Measurements from ENCODE around the gene KCNC2. TPM values are rescaled to one million over a fixed set of nuclear protein-coding genes. Genes with fewer than 3 reads are reported as not detected.

KCNC2 gene
- total RNA-seq, 6 experiments from 2014 or later, result 0.02 TPM; not detected in 5

GRCh38 chr12:75047885-75048525, 161.6 kb downstream of the KCNC2 start:
- Histone ChIP-seq H3K27ac (no peak overlapping the region), H3K4me3 (no peak overlapping the region), H3K4me1 (peaks cover 0 to 4% (median 0%) of the 10 kb centered on the region in 4 donors), H3K9me3 (no peaks in the 10 kb centered on the region), H3K36me3 (no peaks in the 10 kb centered on the region), H3K27me3 (no peaks in the 10 kb centered on the region)
- ATAC-seq (peak; percentile 24 to 50 (median 38)), DNase-seq (no peak)
- no peak for TF ChIP-seq CTCF (IDR thresholded peaks at IDR 0.05)
- no peak for TF ChIP-seq POLR2A (IDR thresholded peaks at IDR 0.05)
- 51% methylated on average over 10 of the region's 10 CpGs for whole genome bisulfite sequencing (ENCODE audit: insufficient coverage, low coverage, low lambda C conversion rate, missing lambda C conversion rate)
- intact Hi-C loops (cut with DNase I), result no loop called here

GRCh38 chr12:75042125-75042524, 167.5 kb downstream of the KCNC2 start:
- H3K27ac ChIP-seq, result no peak overlapping the region
- no peaks in the 10 kb centered on the region for H3K4me1 ChIP-seq
- ATAC-seq (peak in 3 of 4 donors; percentile 29 to 68 (median 43)), DNase-seq (no peak)
- no peak for TF ChIP-seq CTCF (IDR thresholded peaks at IDR 0.05)
- TF ChIP-seq POLR2A (IDR thresholded peaks at IDR 0.05), result no peak
- H3K27me3 ChIP-seq, result no peaks in the 10 kb centered on the region
- 40% methylated on average over 2 of the region's 2 CpGs for WGBS (ENCODE audit: insufficient coverage, low coverage, low lambda C conversion rate, missing lambda C conversion rate)
- H3K36me3 ChIP-seq, result no peaks in the 10 kb centered on the region
- no peaks in the 10 kb centered on the region for H3K9me3 ChIP-seq
- H3K4me3 ChIP-seq, result no peak overlapping the region
- intact Hi-C loops (cut with DNase I), result no loop called here

- Histone ChIP-seq H3K4me1 (no peaks in the 10 kb centered on the region), H3K9me3 (no peaks in the 10 kb centered on the region), H3K27me3 (no peaks in the 10 kb centered on the region), H3K36me3 (no peaks in the 10 kb centered on the region), H3K27ac (no peak overlapping the region), H3K4me3 (no peak overlapping the region)
- intact Hi-C loops (cut with DNase I), result no loop called here
- ATAC-seq, result no peak
- 82% methylated on average over 4 of the region's 4 CpGs for WGBS (ENCODE audit: insufficient coverage, low coverage, low lambda C conversion rate, missing lambda C conversion rate)
- no peak for TF ChIP-seq POLR2A (IDR thresholded peaks at IDR 0.05)
- DNase-seq, result no peak
Observed at GRCh38 chr12:75041472-75041871, 168.2 kb downstream of the KCNC2 start.

GRCh38 chr12:75020068-75020557, 189.5 kb downstream of the KCNC2 start:
- Histone ChIP-seq H3K4me3 (no peak overlapping the region), H3K27me3 (no peaks in the 10 kb centered on the region), H3K4me1 (no peaks in the 10 kb centered on the region), H3K9me3 (peaks cover 0 to 14% (median 6%) of the 10 kb centered on the region in 4 donors), H3K36me3 (no peaks in the 10 kb centered on the region), H3K27ac (no peak overlapping the region)
- ATAC-seq (no peak), DNase-seq (no peak)
- intact Hi-C loops (cut with DNase I), result no loop called here
- TF ChIP-seq CTCF (IDR thresholded peaks at IDR 0.05) (no peak), POLR2A (IDR thresholded peaks at IDR 0.05) (no peak)
- WGBS (ENCODE audit: insufficient coverage, low coverage, low lambda C conversion rate, missing lambda C conversion rate), result 47% methylated on average over 7 of the region's 9 CpGs

GRCh38 chr12:75011120-75011519, 198.5 kb downstream of the KCNC2 start:
- ATAC-seq (no peak), DNase-seq (no peak)
- WGBS (ENCODE audit: insufficient coverage, low coverage, low lambda C conversion rate, missing lambda C conversion rate), result 64% methylated on average over 4 of the region's 4 CpGs
- no peak overlapping the region for H3K4me3 ChIP-seq
- H3K27ac ChIP-seq, result no peak overlapping the region
- H3K36me3 ChIP-seq, result no peaks in the 10 kb centered on the region
- H3K9me3 ChIP-seq, result no peaks in the 10 kb centered on the region
- intact Hi-C loops (cut with DNase I), result no loop called here
- no peaks in the 10 kb centered on the region for H3K27me3 ChIP-seq
- TF ChIP-seq POLR2A (IDR thresholded peaks at IDR 0.05) (no peak), CTCF (IDR thresholded peaks at IDR 0.05) (no peak)
- no peaks in the 10 kb centered on the region for H3K4me1 ChIP-seq
